Common myeloid progenitor, CD34-positive (primary cell): ENCODE data around the gene CDC42EP5.

Experiments used
- CTCF ChIA-PET: fragments of 350-600 bp; sonication (Branson Sonifier 250); formaldehyde crosslinking; loops from one replicate; lab custom pipeline; 2021; ENCODE audit warnings: antibody characterized with exemption; lab: Charles Lee
- POLR2A ChIA-PET: fragments of 350-600 bp; sonication (Branson Sonifier 250); formaldehyde crosslinking; loops from one replicate; lab custom pipeline; 2021; ENCODE audit warnings: antibody characterized with exemption; lab: Charles Lee
- DNase-seq, 3 donors: peaks; one replicate each; pipeline versions ENCODE4 v3.0.0 to v3.0.0-alpha.2; 2013
- H3K27ac ChIP-seq, 2 experiments: 1 replicate in 1 of 2; 2 replicates in 1 of 2; pipeline ENCODE4 v1.7.0; 2013; ENCODE audit warnings: inconsistent platforms in 2 of 2, low read length in 2 of 2, mild to moderate bottlenecking in 2 of 2, low read depth in 1 of 2, moderate library complexity in 1 of 2; ENCODE audit not compliant: severe bottlenecking in 2 of 2, insufficient read depth in 1 of 2, poor library complexity in 1 of 2
- H3K27me3 ChIP-seq, 5 experiments: replicated peaks in 2 of 5; 1 replicate in 3 of 5; 2 replicates in 2 of 5; pipeline versions ENCODE4 v1.6.1 to v1.7.0; 2013; ENCODE audit warnings: low read length in 4 of 5, mild to moderate bottlenecking in 2 of 5, moderate library complexity in 2 of 5, inconsistent platforms in 1 of 5; ENCODE audit not compliant: insufficient read depth in 5 of 5, control insufficient read depth in 4 of 5
- H3K36me3 ChIP-seq, 4 experiments: 1 replicate in 2 of 4; 2 replicates in 2 of 4; pipeline versions ENCODE4 v1.6.1 to v1.7.0; 2013; ENCODE audit warnings: low read length in 3 of 4, control low read depth in 1 of 4, mild to moderate bottlenecking in 1 of 4; ENCODE audit not compliant: control insufficient read depth in 4 of 4, insufficient read depth in 4 of 4
- H3K4me1 ChIP-seq, 4 experiments: 1 replicate in 3 of 4; 2 replicates in 1 of 4; pipeline versions ENCODE4 v1.6.1 to v1.7.1; 2013; ENCODE audit warnings: low read length in 3 of 4, mild to moderate bottlenecking in 3 of 4, control low read depth in 1 of 4, inconsistent platforms in 1 of 4, moderate library complexity in 1 of 4; ENCODE audit not compliant: control insufficient read depth in 4 of 4, insufficient read depth in 4 of 4; ENCODE audit errors: control extremely low read depth in 1 of 4
- H3K4me3 ChIP-seq, 7 experiments: 1 replicate in 4 of 7; 2 replicates in 3 of 7; pipeline versions ENCODE4 v1.5.1 to v1.7.0; 2013; ENCODE audit warnings: mild to moderate bottlenecking in 7 of 7, low read length in 6 of 7, moderate library complexity in 6 of 7, inconsistent platforms in 2 of 7, low read depth in 2 of 7, control low read depth in 1 of 7; ENCODE audit not compliant: insufficient read depth in 4 of 7, control insufficient read depth in 1 of 7; ENCODE audit errors: extremely low read depth in 1 of 7
- H3K9me3 ChIP-seq, 5 experiments: 1 replicate in 4 of 5; 2 replicates in 1 of 5; pipeline versions ENCODE4 v1.6.1 to v1.7.1; 2013; ENCODE audit warnings: low read length in 4 of 5, mild to moderate bottlenecking in 2 of 5, inconsistent platforms in 1 of 5, low read depth in 1 of 5, moderate library complexity in 1 of 5; ENCODE audit not compliant: control insufficient read depth in 4 of 5, insufficient read depth in 2 of 5; ENCODE audit errors: control extremely low read depth in 1 of 5
- WGBS: methylation state at CpG from one replicate; pipeline ENCODE4 v1.1.5; 2013; ENCODE audit not compliant: insufficient coverage; 5-methylcytosine and 5-hydroxymethylcytosine counted together

Gene CDC42EP5

DNA sequence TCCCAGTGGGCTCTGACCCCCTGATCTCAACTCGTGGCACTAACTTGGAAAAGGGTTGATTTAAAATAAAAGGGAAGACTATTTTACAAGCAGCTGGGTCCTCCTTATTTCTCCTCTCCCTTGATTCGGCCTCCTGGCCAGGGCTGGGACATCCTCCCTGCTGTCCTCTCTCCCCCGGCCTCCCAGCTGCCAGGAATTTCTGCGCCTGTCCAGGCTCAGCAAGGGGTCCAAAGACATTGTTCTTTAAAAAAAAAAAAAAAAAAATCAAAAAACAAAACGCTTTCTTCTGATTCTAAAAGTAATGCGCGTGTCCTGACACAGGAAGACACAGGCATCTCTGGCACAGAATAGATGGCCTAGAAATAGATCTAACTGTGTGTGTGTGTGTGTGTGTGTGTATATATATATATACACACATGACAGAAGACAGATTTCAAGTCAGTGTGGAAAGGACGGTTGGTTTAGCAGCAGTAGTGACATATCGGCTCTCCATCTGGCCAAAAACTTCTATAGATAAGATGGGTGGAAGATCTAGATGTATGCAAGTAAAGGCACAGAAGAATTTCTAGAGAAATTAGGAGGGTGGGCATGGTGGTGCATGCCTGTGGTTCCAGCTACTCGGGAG, 36.4 kb downstream of the CDC42EP5 start:
- CTCF ChIA-PET = interaction anchor here (1.1 to 2.1 kb wide), 2 partner anchors 12 to 38 kb away, joined by 3 to 7 read pairs; partner anchors contain the start of gene LENG8
- Histone ChIP-seq H3K36me3 (peaks cover 0 to 8% (median 1%) of the 10 kb centered on the region in 4 experiments), H3K4me1 (peaks cover 0 to 12% (median 2%) of the 10 kb centered on the region in 4 experiments), H3K27me3 (peaks cover 0 to 10% (median 0%) of the 10 kb centered on the region in 5 experiments), H3K9me3 (no peaks in the 10 kb centered on the region), H3K27ac (no peak overlapping the region), H3K4me3 (no peak overlapping the region)
- WGBS = 96% methylated on average over 4 of the region's 10 CpGs
- no peak for DNase-seq
- POLR2A ChIA-PET = no interaction called here

GRCh38 chr19:54436031-54436523, 37.0 kb downstream of the CDC42EP5 start:
- DNase-seq = no peak
- CTCF ChIA-PET = interaction anchor here (2.1 kb wide), 1 partner anchor 12 kb away, joined by 7 read pairs; the partner anchor contains the start of gene LENG8

DNA sequence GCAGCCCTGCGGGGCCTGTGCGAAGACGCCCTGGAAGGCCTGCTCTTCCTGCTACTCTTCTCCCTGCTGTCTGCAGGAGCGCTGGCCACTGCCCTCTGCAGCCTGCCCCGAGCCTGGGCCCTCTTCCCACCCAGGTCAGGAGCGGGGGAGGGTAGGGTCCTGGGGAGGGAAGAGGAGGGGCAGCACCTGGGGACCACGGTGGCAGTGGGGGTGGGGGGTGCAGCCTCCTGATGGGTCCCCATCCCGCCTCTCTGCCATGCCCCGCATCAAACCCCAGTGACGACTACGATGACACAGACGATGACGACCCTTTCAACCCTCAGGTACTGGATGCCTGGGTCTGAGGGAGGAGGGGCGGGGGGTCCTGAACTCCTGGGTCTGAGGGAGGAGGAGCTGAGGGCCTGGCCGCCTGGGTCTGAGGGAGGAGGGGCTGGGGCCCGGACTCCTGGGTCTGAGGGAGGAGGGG, 37.5 kb downstream of the CDC42EP5 start:
- no peak overlapping the region for H3K27ac ChIP-seq
- 94% methylated on average over 9 of the region's 16 CpGs for WGBS
- peaks cover 0 to 17% (median 5%) of the 10 kb centered on the region in 4 experiments for H3K4me1 ChIP-seq
- DNase-seq = no peak
- peaks cover 0 to 8% (median under 1%) of the 10 kb centered on the region in 4 experiments for H3K36me3 ChIP-seq
- no peak overlapping the region for H3K4me3 ChIP-seq
- H3K27me3 ChIP-seq = peaks cover 0 to 12% (median 0%) of the 10 kb centered on the region in 5 experiments
- CTCF ChIA-PET = no interaction called here
- POLR2A ChIA-PET = no interaction called here
- no peaks in the 10 kb centered on the region for H3K9me3 ChIP-seq

More at GRCh38 chr19:54436031-54436523, 37.0 kb downstream of the CDC42EP5 start:
- Histone ChIP-seq H3K27ac (no peak overlapping the region), H3K27me3 (peaks cover 0 to 12% (median 0%) of the 10 kb centered on the region in 5 experiments), H3K9me3 (no peaks in the 10 kb centered on the region), H3K4me1 (peaks cover 0 to 13% (median 2%) of the 10 kb centered on the region in 4 experiments), H3K36me3 (peaks cover 0 to 8% (median 1%) of the 10 kb centered on the region in 4 experiments), H3K4me3 (no peak overlapping the region)
- WGBS = 90% methylated on average over 14 of the region's 15 CpGs
- POLR2A ChIA-PET = no interaction called here

DNA sequence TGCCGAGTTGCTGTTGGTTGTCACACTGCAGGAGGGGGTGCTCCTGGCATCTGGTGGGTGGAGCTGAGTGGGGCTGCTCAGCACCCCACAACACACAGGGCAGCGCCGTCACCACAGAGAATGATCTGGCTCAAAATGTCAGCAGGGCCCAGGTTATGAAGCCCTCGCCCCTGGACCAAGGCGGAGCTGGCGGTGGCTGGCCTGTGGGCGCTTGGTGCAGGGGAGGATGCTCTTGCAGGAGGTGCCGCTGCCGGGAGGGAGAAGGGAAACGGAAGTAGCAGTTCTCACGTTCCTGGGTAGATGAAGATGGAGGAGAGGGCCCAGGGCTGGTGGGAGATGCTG, 38.3 kb downstream of the CDC42EP5 start:
- Histone ChIP-seq H3K36me3 (peaks cover 0 to 6% (median 0%) of the 10 kb centered on the region in 4 experiments), H3K27ac (no peak overlapping the region), H3K4me1 (peaks cover 0 to 23% (median 10%) of the 10 kb centered on the region in 4 experiments), H3K9me3 (no peaks in the 10 kb centered on the region), H3K27me3 (peaks cover 0 to 18% (median 5%) of the 10 kb centered on the region in 5 experiments), H3K4me3 (no peak overlapping the region)
- CTCF ChIA-PET = no interaction called here
- POLR2A ChIA-PET = no interaction called here
- DNase-seq = no peak
- 84% methylated on average over 11 of the region's 11 CpGs for WGBS

DNA sequence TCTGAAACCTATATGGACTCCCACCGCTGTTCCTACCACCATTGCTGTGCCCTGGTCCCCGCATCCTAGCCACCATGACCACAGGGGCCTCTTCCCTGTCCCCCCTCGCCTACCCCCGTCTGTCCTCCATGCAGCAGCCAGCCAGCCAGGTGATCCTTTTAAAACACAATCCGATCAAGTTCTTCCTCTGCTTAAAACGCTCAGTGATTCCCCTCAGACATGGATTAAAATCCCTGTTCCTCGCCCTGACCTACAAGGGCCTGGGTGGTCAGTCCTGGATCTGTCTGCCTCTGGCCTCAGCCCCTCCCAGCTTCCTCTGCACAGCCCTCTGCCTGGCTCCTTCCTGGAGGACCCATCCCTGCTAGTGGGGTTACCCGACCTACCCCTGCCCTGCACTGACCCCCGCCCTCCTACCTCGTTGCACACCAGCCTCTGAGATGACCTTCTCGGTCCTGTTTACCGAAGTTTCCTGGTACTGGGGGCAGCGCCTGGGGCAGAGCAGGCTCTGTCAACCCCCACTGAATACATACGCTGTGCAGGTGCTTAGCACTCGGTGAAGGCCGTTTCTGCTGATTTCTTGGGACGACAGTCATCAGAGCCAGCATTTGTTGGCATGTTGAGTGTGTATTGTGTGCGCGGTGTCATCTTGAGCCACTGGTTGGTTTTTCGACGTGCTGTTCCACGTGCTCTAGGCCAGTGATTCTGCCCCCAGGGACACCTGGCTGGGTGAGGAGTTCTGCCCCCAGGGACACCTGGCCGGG, 38.8 kb downstream of the CDC42EP5 start:
- DNase-seq = no peak
- Histone ChIP-seq H3K27ac (no peak overlapping the region), H3K27me3 (peaks cover 0 to 23% (median 5%) of the 10 kb centered on the region in 5 experiments), H3K36me3 (peaks cover 0 to 6% (median 0%) of the 10 kb centered on the region in 4 experiments), H3K4me3 (no peak overlapping the region), H3K9me3 (no peaks in the 10 kb centered on the region), H3K4me1 (peaks cover 0 to 22% (median 10%) of the 10 kb centered on the region in 4 experiments)
- CTCF ChIA-PET = interaction anchor here (0.6 kb wide), 1 partner anchor 629 kb away, joined by 4 read pairs; no protein-coding TSS in a partner anchor
- 88% methylated on average over 21 of the region's 23 CpGs for WGBS
- POLR2A ChIA-PET = no interaction called here

- DNase-seq = no peak
- H3K27me3 ChIP-seq = peaks cover 0 to 23% (median 5%) of the 10 kb centered on the region in 5 experiments
- H3K27ac ChIP-seq = no peak overlapping the region
- H3K9me3 ChIP-seq = no peaks in the 10 kb centered on the region
- ChIA-PET POLR2A (no interaction called here), CTCF (interaction anchor here (0.6 kb wide), 1 partner anchor 629 kb away, joined by 4 read pairs; no protein-coding TSS in a partner anchor)
- WGBS = 97% methylated on average over 5 of the region's 5 CpGs
- H3K36me3 ChIP-seq = peaks cover 0 to 2% (median 0%) of the 10 kb centered on the region in 4 experiments
- no peak overlapping the region for H3K4me3 ChIP-seq
- peaks cover 0 to 20% (median 9%) of the 10 kb centered on the region in 4 experiments for H3K4me1 ChIP-seq
Measured at GRCh38 chr19:54433697-54434096, 39.4 kb downstream of the CDC42EP5 start.
